CD4-positive, alpha-beta T cell treated with Interferon alpha-2 for 1 hour (primary cell): ENCODE data around the gene PRR35.

ENCODE experiments used
- DNase-seq, 2 donors: peaks; one replicate each; pipeline ENCODE4 v3.0.0-alpha.2; 2020 to 2022

Gene PRR35

DNA sequence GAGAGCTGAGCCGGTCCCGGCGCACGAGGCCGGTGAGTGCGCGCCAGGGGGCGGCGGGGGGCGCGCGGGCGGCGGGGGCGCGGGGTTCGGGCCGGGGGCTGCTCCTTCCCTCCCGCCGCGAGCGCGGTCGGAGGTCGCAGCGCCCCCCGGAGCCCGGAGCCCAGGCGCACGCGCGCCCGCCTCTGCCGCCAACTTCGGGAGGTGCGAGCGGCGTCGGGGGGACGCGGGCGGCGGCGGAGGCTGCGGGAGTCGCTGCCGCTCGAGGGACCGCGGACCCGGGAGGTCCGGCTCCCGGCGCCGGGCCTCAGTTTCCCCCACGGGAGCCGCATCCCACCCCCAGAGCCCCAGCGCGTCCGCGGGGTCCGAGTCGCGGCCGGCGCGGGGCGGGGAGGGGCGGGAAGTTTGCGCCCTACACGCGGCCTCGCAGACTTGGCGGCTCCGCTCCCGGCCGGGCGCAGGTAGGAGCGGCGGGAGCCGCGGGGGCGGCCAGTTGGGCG is at the start of gene PRR35:
Gene PRR35, plus strand, starts transcription at position 191 of the 497 bp plus-strand sequence. CDS start 2,901 bp downstream, outside the sequence.
- no peak for DNase-seq

GRCh38 chr16:512802-513201 is 47.4 kb upstream of the PRR35 start:
- DNase-seq = no peak

DNA sequence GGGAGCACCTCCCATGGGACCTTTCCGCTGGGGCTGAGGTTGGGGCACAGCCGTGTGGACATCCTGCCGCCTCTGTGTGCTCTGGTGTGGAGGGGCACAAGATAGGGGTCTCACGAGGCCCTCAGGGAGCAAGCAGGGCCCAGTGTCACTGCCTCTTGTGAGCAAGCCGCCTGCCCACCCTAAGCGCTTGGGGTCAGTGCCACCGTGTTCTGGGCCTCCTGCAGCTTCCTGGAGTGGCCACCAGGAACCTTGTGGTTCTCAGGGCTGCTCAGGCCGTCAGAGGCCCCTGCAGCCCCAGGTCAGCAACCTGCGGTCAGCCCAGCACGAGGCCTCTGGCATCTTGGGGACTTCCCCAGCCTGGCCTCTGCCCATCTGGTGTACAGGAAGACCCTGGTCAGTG is 46.2 kb upstream of the PRR35 start:
- no peak for DNase-seq

- no peak for DNase-seq
These were observed 44.8 kb upstream of the PRR35 start for GRCh38 chr16:515175-515938.

DNA sequence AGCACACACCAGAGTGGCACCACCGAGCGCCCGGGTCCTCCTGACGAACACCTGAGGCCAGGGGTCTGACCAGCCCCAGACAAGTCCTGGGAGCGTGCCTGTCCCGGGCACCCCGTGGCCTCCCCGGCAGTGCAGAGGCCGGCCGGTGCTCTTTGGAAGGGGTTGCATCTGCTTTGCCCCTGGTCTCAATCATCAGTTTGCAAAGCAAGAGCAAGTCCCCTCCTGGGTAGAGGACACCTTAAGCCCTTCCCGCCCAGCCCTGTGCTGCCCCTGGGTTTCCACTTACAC is 44.3 kb upstream of the PRR35 start:
- no peak for DNase-seq

DNA sequence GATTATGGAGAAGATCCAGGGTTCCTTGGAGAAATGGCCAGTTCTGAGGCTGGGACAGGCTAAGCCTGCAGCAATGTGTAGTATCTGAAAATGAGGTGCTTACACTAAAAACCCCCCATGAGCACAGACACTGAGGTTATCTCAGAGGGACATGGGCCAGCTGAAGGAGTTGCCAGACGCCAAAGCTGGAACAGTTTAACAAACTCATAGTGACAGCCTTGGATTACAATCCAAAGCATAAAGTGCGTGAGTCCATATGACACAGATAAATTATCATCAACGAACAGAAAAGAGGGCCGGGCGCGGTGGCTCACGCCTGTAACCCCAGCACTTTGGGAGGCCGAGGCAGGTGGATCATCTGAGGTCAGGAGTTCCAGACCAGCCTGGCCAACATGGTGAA is 43.9 kb upstream of the PRR35 start:
- no peak for DNase-seq

GRCh38 chr16:518858-519257 is 41.3 kb upstream of the PRR35 start:
- no peak for DNase-seq

DNA sequence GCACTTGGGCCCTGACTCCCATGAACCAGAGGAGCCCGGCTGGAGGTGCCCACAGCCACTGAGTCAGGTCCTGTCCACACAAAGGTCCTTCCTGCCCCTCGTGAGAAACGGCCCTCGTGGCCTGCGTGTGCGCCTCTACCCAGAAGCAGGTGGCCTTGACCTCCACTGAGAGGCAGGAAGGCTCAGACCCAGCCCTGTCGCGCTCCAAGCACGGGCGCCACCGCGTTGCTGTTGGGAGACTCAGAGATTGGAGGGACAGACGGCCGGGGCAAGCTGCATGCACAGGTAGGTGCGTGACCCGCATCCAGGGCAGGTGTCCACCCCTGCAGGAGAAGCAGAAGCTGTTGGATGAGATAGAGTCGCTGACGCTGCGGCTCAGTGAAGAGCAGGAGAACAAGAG is 40.8 kb upstream of the PRR35 start:
- DNase-seq = no peak

GRCh38 chr16:519841-520687 is 40.1 kb upstream of the PRR35 start:
- no peak for DNase-seq

DNA sequence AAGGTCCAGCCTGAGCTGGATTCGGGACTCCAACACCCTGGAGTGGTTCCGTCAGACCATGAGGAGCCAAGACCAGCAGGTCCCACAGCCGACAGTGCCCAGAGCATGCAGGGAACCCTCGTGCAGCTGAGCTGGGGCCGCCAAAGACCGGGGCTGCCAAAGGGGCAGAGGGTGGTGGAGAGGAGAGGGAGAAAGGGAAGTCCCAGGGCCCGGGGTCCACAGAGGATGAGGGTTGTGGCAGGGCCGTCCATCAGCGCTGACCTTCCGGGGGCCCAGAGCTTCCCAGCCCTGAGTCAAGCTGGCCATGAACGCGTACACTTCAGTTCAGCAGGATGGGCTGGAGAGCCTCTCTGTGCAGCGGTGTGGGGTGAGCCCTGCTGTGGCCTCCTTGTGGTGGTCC is 39.3 kb upstream of the PRR35 start:
- DNase-seq = no peak

DNA sequence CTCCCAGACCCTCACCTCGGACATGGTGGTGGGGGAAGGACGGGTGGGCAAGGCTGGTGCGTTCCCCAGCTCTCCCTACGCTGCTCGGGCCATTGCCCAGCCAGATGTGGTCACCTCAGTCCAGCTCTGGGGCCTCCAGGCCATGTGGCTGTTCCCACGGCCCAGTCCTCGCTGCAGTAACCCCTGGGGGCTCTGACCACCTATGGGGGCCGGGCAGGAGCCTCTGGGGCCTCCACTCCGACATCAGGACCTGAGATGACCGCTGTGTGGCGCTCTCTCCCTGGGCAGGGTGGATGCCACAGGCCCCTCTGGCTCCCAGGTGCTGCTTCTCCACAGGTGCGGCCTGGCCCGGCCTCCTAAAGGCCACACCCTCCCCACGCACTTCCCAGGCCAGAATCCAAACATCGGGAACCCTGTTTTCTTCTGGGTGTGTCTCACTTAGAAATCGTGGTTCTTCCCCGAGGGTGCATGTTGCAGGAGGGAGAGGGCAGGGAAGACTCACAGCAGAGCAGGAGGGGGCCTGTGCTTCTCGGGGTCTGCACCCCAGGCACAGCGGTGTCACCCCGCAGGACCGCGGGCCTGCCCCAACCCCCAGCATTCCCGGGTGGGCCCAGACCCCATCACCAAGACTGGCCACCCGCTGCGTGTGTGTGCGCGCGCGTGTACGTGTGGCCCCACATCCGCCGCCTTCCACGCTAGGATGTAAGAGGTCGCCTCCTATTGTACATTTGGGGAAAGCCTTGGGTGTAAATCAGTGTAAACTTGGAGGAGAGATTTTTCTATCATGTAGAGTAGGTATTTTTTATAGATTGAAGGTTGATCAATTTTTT is 38.6 kb upstream of the PRR35 start:
- DNase-seq = no peak

DNA sequence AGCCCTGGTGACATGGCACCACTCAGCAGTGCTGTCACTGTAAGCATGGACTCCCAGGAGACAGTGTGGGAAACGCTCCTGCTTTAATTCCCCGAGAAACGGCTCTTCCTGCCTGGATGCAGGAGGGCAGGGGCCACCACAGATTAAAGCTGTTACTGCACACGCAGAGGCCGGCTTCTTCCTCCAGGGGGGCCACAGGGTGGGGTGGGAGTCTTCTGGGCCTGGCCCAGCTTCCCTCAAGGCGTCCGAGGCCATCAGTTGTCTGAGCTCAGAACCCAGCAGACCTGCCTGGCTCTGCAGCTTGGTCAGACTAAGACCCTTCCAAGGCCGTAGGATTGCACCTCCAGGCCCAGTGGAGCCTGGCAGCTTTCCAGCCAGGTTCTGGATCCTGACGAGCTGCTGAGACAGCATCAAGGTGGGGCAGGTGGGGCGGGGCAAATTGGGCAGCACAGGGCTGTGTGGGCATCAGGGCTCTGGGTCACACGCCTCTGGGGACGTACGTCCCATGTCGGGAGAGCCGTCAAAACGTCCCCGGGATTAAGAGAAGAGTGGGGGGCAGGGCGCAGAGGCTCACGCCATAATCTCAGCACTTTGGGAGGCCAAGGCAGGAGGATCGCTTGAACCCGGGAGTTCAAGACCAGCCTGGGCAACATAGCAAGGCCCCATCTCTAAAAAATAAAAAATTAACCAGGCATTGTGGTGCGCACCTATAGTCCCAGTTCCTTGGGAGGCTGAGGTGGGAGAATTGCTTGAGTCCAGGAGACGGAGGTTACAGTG is 37.7 kb upstream of the PRR35 start:
- no peak for DNase-seq

- no peak for DNase-seq
These were observed 37.0 kb upstream of the PRR35 start for GRCh38 chr16:523097-523741.

- no peak for DNase-seq
These were observed 35.7 kb upstream of the PRR35 start for GRCh38 chr16:524274-525040.

DNA sequence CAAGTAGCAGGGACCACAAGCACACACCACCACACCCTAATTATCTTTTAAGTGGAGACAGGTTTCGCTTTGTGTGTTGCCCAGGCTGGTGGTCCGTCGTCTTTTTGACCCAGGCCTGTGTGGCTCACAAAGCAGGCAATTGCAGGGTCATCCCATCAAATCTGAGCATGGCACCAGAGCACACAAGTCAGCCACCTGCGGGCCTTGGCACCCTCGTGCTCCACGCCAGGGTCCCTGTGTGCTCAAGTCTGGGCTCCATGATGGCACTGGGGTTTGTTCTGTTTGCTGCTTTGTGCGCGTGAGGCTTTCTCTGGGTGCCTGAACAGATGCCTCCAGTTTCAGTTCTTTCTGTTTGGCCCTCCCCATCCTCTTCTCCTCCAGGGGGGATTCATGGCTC is 35.1 kb upstream of the PRR35 start:
- DNase-seq = no peak

- peak; percentile 9 to 42 for DNase-seq
These were observed 34.5 kb upstream of the PRR35 start for GRCh38 chr16:525520-526180.

DNA sequence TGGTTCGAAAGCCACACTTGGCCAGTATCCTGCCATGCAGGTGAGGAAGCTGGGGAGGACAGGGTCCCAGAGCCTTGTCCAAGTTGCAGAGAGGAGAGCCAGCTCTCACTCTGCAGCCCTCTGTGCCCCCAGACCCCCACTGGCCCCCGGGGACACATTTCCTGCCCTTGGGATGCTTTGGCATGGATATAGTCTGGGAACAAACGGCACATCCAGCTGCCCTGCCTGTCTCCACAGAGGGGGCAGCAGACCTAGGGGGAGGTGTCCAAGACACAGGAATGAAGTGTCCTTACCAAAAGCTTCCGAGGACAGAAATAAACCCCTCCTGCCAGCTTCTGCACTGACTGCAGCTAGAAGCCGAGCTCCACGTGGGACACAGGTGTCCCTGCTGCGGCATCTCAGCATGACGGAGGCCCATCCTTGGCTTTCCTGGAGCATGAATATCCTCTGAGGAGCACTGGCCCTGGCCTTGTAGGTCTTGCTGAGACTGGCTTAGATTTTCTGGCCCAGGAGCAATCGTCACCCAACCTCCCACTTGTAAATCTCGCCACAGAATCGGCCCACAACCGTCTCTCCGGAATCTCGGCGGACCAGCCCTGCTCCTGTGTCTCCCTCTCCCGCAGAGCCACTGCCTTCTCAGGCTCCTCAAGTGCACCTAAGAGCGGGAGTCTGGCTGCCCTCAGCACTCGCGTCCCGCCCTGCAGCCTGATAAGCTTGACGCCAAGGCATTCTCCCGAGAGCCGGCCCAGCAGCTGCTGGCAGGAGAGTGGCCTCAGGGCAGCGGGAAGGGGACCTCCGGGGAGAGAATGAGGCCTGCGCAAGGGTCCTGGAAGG is 33.8 kb upstream of the PRR35 start:
- DNase-seq = no peak

GRCh38 chr16:527015-527903 is 32.9 kb upstream of the PRR35 start, which contains the start of gene CAPN15:
TSS of gene CAPN15 (plus strand) at chr16:527712. CDS start at chr16:546839, 19,127 bp downstream.
- DNase-seq = peak; percentile 81 to 88
